ENCODE measurements around the gene PADI2. TPM values are rescaled to one million over a fixed set of nuclear protein-coding genes. Genes with fewer than 3 reads are reported as not detected.

Gene PADI2
- total RNA-seq, 1 experiment from 2014 or later: 27.7 TPM

GRCh38 chr1:17167041-17167785 lies 48.0 kb upstream of the PADI2 start:
- POLR2A ChIA-PET (ENCODE audit: low non-redundant PET): no interaction called here
- H3K4me1 ChIP-seq (ENCODE audit: insufficient read depth, low read length, poor library complexity, severe bottlenecking): no peaks in the 10 kb centered on the region
- CTCF ChIA-PET: no interaction called here
- no peak overlapping the region for H3K4me3 ChIP-seq (ENCODE audit: low read depth, low read length, poor library complexity, severe bottlenecking)
- DNase-seq (ENCODE audit: low spot score): no peak
- H3K27ac ChIP-seq (ENCODE audit: low read depth, low read length, poor library complexity, severe bottlenecking): no peak overlapping the region
- no TSS peak for BruUV-seq (replicated peaks)
- TF ChIP-seq CTCF (conservative IDR thresholded peaks at IDR 0.05; ENCODE audit: low read depth, low read length) (no peak), EZH2 (IDR thresholded peaks at IDR 0.05; ENCODE audit: borderline replicate concordance, low read depth, low read length, poor library complexity, severe bottlenecking) (no peak)
- H3K36me3 ChIP-seq (ENCODE audit: insufficient read depth, low read length, poor library complexity, severe bottlenecking): no peaks in the 10 kb centered on the region
- H3K9me3 ChIP-seq (ENCODE audit: low read depth, low read length, poor library complexity, severe bottlenecking): no peaks in the 10 kb centered on the region
- H3K27me3 ChIP-seq (replicated peaks; ENCODE audit: insufficient read depth, low read depth, low read length, poor library complexity): no peaks in the 10 kb centered on the region
- intact Hi-C loops (cut with micrococcal nuclease; ENCODE audit: unreplicated experiment): no loop called here

- TF ChIP-seq CTCF (conservative IDR thresholded peaks at IDR 0.05; ENCODE audit: low read depth, low read length) (no peak), EZH2 (IDR thresholded peaks at IDR 0.05; ENCODE audit: borderline replicate concordance, low read depth, low read length, poor library complexity, severe bottlenecking) (no peak)
- POLR2A ChIA-PET (ENCODE audit: low non-redundant PET): no interaction called here
Observed at GRCh38 chr1:17165823-17166222, 46.6 kb upstream of the PADI2 start.

GRCh38 chr1:17163789-17164666 lies 44.8 kb upstream of the PADI2 start:
- ChIA-PET POLR2A (ENCODE audit: low non-redundant PET) (no interaction called here), CTCF (no interaction called here)
- DNase-seq (ENCODE audit: low spot score): no peak
- H3K36me3 ChIP-seq (ENCODE audit: insufficient read depth, low read length, poor library complexity, severe bottlenecking): no peaks in the 10 kb centered on the region
- no peaks in the 10 kb centered on the region for H3K27me3 ChIP-seq (replicated peaks; ENCODE audit: insufficient read depth, low read depth, low read length, poor library complexity)
- no peaks in the 10 kb centered on the region for H3K9me3 ChIP-seq (ENCODE audit: low read depth, low read length, poor library complexity, severe bottlenecking)
- TF ChIP-seq CTCF (conservative IDR thresholded peaks at IDR 0.05; ENCODE audit: low read depth, low read length): no peak
- TF ChIP-seq EZH2 (IDR thresholded peaks at IDR 0.05; ENCODE audit: borderline replicate concordance, low read depth, low read length, poor library complexity, severe bottlenecking): no peak
- no TSS peak for BruUV-seq (replicated peaks)
- H3K4me3 ChIP-seq (ENCODE audit: low read depth, low read length, poor library complexity, severe bottlenecking): no peak overlapping the region
- intact Hi-C loops (cut with micrococcal nuclease; ENCODE audit: unreplicated experiment): no loop called here
- no peak overlapping the region for H3K27ac ChIP-seq (ENCODE audit: low read depth, low read length, poor library complexity, severe bottlenecking)
- H3K4me1 ChIP-seq (ENCODE audit: insufficient read depth, low read length, poor library complexity, severe bottlenecking): no peaks in the 10 kb centered on the region

More at GRCh38 chr1:17165823-17166222, 46.6 kb upstream of the PADI2 start:
- CTCF ChIA-PET: no interaction called here
- no TSS peak for BruUV-seq (replicated peaks)
- Histone ChIP-seq H3K4me1 (ENCODE audit: insufficient read depth, low read length, poor library complexity, severe bottlenecking) (no peaks in the 10 kb centered on the region), H3K36me3 (ENCODE audit: insufficient read depth, low read length, poor library complexity, severe bottlenecking) (no peaks in the 10 kb centered on the region), H3K9me3 (ENCODE audit: low read depth, low read length, poor library complexity, severe bottlenecking) (no peaks in the 10 kb centered on the region), H3K27ac (ENCODE audit: low read depth, low read length, poor library complexity, severe bottlenecking) (no peak overlapping the region), H3K4me3 (ENCODE audit: low read depth, low read length, poor library complexity, severe bottlenecking) (no peak overlapping the region), H3K27me3 (replicated peaks; ENCODE audit: insufficient read depth, low read depth, low read length, poor library complexity) (no peaks in the 10 kb centered on the region)
- DNase-seq (ENCODE audit: low spot score): no peak
- intact Hi-C loops (cut with micrococcal nuclease; ENCODE audit: unreplicated experiment): no loop called here
